Duodenal mucosa (tissue), 2 donors: Measurements from ENCODE around the gene ACAT1.
A peak's percentile ranks its signal among the peaks of the same experiment; 100 is the strongest.
"Not testable (repeated sequence)": the region's sequence is repeated elsewhere in the genome, so short reads cannot be mapped to it uniquely, and the experiment has no call there.

ENCODE experiments used
- H3K27ac ChIP-seq: one replicate; pipeline ENCODE4 v1.7.0; 2013; ENCODE audit warnings: low read depth, low read length
- H3K27me3 ChIP-seq, 2 donors: one replicate each; pipeline ENCODE4 v1.7.0; 2013; ENCODE audit warnings: low read length in 2 of 2, control low read depth in 1 of 2; ENCODE audit not compliant: insufficient read depth in 2 of 2, control insufficient read depth in 1 of 2
- H3K36me3 ChIP-seq, 2 donors: one replicate each; pipeline ENCODE4 v1.7.0; 2013; ENCODE audit warnings: low read length in 2 of 2, control low read depth in 1 of 2; ENCODE audit not compliant: insufficient read depth in 2 of 2, control insufficient read depth in 1 of 2
- H3K4me1 ChIP-seq, 2 donors: one replicate each; pipeline ENCODE4 v1.7.0; 2013; ENCODE audit warnings: low read length in 2 of 2, control low read depth in 1 of 2; ENCODE audit not compliant: insufficient read depth in 2 of 2, control insufficient read depth in 1 of 2
- H3K4me3 ChIP-seq, 2 donors: one replicate each; pipeline ENCODE4 v1.7.0; 2013; ENCODE audit warnings: low read length in 2 of 2, low read depth in 1 of 2
- H3K9ac ChIP-seq, 2 donors: one replicate each; pipeline ENCODE4 v1.7.0; 2013; ENCODE audit warnings: low read length in 2 of 2, low read depth in 1 of 2
- H3K9me3 ChIP-seq, 2 donors: one replicate each; pipeline ENCODE4 v1.7.0; 2013; ENCODE audit warnings: low read length in 2 of 2, control low read depth in 1 of 2; ENCODE audit not compliant: control insufficient read depth in 1 of 2

The ACAT1 gene

GRCh38 chr11:108142304-108142703 is 20.9 kb downstream of the ACAT1 start:
- no peaks in the 10 kb centered on the region for H3K4me1 ChIP-seq
- no peaks in the 10 kb centered on the region for H3K9me3 ChIP-seq
- H3K36me3 ChIP-seq = peaks cover 34 to 65% of the 10 kb centered on the region in 2 donors
- no peaks in the 10 kb centered on the region for H3K27me3 ChIP-seq
- no peak overlapping the region for H3K4me3 ChIP-seq
- no peak overlapping the region for H3K9ac ChIP-seq
- no peak overlapping the region for H3K27ac ChIP-seq

- H3K36me3 ChIP-seq = peaks cover 36 to 74% of the 10 kb centered on the region in 2 donors
These were observed 23.2 kb downstream of the ACAT1 start for GRCh38 chr11:108144615-108145014.

DNA sequence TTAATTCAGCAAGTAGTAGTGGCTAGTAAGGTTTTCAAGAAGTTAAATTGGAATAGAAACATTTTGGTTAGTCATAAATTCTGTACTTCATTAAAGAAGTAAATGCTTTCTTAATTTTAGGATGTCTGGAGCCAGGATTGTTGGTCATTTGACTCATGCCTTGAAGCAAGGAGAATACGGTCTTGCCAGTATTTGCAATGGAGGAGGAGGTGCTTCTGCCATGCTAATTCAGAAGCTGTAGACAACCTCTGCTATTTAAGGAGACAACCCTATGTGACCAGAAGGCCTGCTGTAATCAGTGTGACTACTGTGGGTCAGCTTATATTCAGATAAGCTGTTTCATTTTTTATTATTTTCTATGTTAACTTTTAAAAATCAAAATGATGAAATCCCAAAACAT is 25.8 kb downstream of the ACAT1 start:
- no peaks in the 10 kb centered on the region for H3K4me1 ChIP-seq
- no peak overlapping the region for H3K9ac ChIP-seq
- H3K4me3 ChIP-seq = no peak overlapping the region
- H3K27me3 ChIP-seq = no peaks in the 10 kb centered on the region
- H3K9me3 ChIP-seq = no peaks in the 10 kb centered on the region
- H3K36me3 ChIP-seq = peaks cover 46 to 77% of the 10 kb centered on the region in 2 donors
- no peak overlapping the region for H3K27ac ChIP-seq

More at GRCh38 chr11:108144615-108145014, 23.2 kb downstream of the ACAT1 start:
- Histone ChIP-seq H3K4me3 (no peak overlapping the region), H3K9me3 (no peaks in the 10 kb centered on the region), H3K9ac (no peak overlapping the region), H3K4me1 (no peaks in the 10 kb centered on the region), H3K27me3 (no peaks in the 10 kb centered on the region), H3K27ac (no peak overlapping the region)

DNA sequence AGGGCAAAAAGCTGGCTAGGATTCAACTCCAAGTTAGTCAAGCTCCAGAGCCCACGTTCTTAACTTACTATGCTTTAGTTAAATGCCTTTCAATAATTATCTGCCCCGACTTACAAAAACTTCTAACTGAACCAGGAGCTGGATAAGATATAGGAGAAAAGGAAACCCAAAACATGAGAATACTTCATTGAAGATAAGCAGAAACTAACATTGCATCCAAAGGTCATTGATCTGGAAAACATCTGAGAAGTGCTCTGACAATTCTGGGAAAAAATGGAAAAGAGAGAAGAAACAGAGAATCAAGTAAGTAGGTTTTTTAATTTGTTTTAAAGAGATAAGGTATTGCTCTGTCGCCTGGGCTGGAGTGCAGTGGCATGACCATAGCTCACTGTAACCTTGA is 27.2 kb downstream of the ACAT1 start:
- H3K36me3 ChIP-seq = peaks cover 41 to 63% of the 10 kb centered on the region in 2 donors
- no peak overlapping the region for H3K4me3 ChIP-seq
- H3K4me1 ChIP-seq = no peaks in the 10 kb centered on the region
- H3K9me3 ChIP-seq = no peaks in the 10 kb centered on the region
- H3K27ac ChIP-seq = no peak overlapping the region
- H3K9ac ChIP-seq = no peak overlapping the region
- no peaks in the 10 kb centered on the region for H3K27me3 ChIP-seq

GRCh38 chr11:108154591-108154990 is 33.2 kb downstream of the ACAT1 start:
- Histone ChIP-seq H3K4me1 (no peaks in the 10 kb centered on the region), H3K9ac (no peak overlapping the region), H3K27ac (no peak overlapping the region), H3K27me3 (no peaks in the 10 kb centered on the region), H3K36me3 (peaks cover 32 to 42% of the 10 kb centered on the region in 2 donors), H3K4me3 (no peak overlapping the region), H3K9me3 (no peaks in the 10 kb centered on the region)

DNA sequence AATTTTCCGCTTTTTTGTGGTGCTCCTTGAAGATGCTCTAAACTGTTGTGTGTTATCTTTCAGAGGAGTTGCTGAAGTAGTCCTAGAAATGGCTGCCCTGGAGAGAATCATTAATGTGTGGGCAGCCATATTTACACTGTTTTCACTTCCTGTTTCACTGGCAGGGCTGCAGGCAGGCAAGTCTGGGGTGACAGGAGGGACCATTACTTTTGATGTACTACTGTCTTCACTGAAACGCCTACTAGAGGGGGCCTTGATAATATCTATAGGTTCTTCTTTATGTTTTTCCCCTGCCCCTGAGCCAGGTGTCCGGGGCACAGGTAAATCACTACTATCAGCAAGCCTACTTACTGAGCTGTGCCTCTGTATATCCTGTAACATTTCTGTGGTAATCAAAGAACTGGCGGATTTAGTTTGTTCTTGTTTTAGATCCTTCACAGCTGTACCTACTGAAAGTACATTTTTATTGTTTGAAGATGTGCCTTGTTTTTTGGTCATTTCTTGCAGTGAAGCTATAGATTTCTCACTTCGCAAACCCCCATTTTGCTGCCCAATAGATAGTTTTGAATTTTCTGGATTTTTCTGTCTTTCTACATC is 39.7 kb downstream of the ACAT1 start:
- Histone ChIP-seq H3K9me3 (no peaks in the 10 kb centered on the region), H3K4me1 (no peaks in the 10 kb centered on the region), H3K36me3 (peaks cover 30 to 37% of the 10 kb centered on the region in 2 donors), H3K27ac (no peak overlapping the region), H3K9ac (no peak overlapping the region), H3K27me3 (no peaks in the 10 kb centered on the region), H3K4me3 (no peak overlapping the region)

DNA sequence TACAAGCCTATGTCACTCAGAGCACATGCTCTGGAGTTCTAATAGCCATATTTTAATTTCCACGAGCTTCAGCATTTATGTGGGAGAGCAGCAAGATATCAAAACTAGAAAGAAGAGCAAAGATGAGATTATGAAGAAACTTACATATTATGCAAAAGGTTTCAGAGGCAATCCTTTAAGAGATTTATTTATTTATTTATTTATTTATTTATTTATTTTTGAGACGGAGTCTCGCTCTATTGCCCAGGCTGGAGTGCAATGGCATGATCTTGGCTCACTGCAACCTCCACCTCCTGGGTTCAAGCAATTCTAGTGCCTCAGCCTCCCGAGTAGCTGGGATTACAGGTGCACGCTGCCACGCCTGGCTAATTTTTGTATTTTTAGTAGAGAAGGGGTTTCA is 41.5 kb downstream of the ACAT1 start:
- not testable (repeated sequence) for H3K27ac ChIP-seq, H3K27me3 ChIP-seq, H3K4me3 ChIP-seq, H3K4me1 ChIP-seq, H3K9me3 ChIP-seq, H3K9ac ChIP-seq
- H3K36me3 ChIP-seq = peaks cover 30 to 43% of the 10 kb centered on the region in 2 donors

DNA sequence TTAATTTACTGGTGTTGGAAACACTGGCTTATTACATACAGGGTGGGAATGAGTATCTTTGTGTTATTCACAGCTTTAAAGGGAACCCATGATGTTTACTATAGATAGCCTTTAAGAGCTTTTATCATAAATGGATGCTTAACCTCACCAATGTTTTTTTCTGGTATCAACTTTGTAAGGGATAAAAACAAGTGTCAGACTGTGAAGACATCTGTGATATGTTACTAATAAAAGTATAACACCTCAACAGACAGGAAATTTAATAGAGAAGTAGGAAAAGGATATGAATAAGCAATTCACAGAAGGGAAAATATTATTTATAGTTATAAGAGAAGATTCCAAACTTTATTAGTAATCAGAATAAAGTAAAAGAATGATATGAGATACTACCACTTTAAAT is 46.3 kb downstream of the ACAT1 start:
- H3K4me3 ChIP-seq = no peak overlapping the region
- peaks cover 9 to 37% of the 10 kb centered on the region in 2 donors for H3K36me3 ChIP-seq

DNA sequence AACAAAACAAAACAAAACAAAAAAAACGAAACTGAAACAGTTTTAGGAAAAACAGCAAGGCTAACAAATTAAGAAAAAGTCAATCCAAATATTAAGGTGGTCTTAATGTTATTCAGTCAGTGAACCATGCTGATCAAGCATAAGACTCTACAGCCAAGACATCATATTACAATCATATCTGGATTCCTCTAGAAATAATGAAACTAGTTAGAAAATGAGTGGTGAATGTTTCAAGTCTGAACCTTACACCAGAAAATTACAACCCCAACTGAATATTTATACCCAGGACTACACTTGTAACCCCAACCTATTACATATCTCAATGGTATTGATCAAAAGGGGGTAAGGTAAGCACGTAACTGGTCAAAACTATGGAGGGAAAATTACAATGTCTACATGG is 48.8 kb downstream of the ACAT1 start:
- peaks cover 0 to 8% of the 10 kb centered on the region in 2 donors for H3K4me1 ChIP-seq
- peak overlapping the region; percentile 5 to 7 for H3K4me3 ChIP-seq
- H3K36me3 ChIP-seq = peaks cover 4 to 42% of the 10 kb centered on the region in 2 donors
- H3K27me3 ChIP-seq = no peaks in the 10 kb centered on the region
- no peak overlapping the region for H3K27ac ChIP-seq
- no peaks in the 10 kb centered on the region for H3K9me3 ChIP-seq
- H3K9ac ChIP-seq = no peak overlapping the region

More for the DNA sequence above, 46.3 kb downstream of the ACAT1 start:
- H3K4me1 ChIP-seq = peaks cover 0 to 8% of the 10 kb centered on the region in 2 donors
- H3K9me3 ChIP-seq = no peaks in the 10 kb centered on the region
- H3K27ac ChIP-seq = no peak overlapping the region
- H3K9ac ChIP-seq = no peak overlapping the region
- no peaks in the 10 kb centered on the region for H3K27me3 ChIP-seq

GRCh38 chr11:108177570-108177969 is 56.2 kb downstream of the ACAT1 start:
- peaks cover 8 to 38% of the 10 kb centered on the region in 2 donors for H3K36me3 ChIP-seq

More at GRCh38 chr11:108177570-108177969, 56.2 kb downstream of the ACAT1 start:
- H3K4me1 ChIP-seq = no peaks in the 10 kb centered on the region
- H3K27ac ChIP-seq = no peak overlapping the region
- no peaks in the 10 kb centered on the region for H3K9me3 ChIP-seq
- no peak overlapping the region for H3K4me3 ChIP-seq
- no peak overlapping the region for H3K9ac ChIP-seq
- no peaks in the 10 kb centered on the region for H3K27me3 ChIP-seq
